ENCODE measurements around the gene DOP1A.

DNA sequence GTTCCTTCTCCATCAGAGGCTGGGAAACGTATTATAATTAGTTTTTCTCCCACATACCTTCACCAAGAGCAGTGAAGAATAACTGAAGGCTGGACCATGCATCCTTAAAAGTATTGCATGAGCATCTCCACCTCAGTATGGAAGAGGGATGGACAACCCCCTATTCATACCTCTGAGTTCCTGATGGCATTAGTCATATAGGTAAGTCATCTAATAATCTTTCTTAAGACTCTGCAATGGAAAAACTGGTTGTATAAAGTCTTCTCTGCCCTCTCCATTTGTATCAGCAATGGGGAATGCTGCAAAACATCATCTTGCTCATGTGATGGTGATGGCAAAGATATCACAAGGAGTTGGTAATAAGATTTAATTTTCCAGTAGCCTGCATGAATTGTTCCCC is 101.1 kb downstream of the DOP1A start:
- TF ChIP-seq POLR2A (IDR thresholded peaks at IDR 0.05) = no peak
- TF ChIP-seq, protein P1, sequence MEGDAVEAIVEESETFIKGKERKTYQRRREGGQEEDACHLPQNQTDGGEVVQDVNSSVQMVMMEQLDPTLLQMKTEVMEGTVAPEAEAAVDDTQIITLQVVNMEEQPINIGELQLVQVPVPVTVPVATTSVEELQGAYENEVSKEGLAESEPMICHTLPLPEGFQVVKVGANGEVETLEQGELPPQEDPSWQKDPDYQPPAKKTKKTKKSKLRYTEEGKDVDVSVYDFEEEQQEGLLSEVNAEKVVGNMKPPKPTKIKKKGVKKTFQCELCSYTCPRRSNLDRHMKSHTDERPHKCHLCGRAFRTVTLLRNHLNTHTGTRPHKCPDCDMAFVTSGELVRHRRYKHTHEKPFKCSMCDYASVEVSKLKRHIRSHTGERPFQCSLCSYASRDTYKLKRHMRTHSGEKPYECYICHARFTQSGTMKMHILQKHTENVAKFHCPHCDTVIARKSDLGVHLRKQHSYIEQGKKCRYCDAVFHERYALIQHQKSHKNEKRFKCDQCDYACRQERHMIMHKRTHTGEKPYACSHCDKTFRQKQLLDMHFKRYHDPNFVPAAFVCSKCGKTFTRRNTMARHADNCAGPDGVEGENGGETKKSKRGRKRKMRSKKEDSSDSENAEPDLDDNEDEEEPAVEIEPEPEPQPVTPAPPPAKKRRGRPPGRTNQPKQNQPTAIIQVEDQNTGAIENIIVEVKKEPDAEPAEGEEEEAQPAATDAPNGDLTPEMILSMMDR (IDR thresholded peaks at IDR 0.05) = no peak

All from testis (tissue), 2 donors.